ENCODE results near the gene SERPINE1. TPM values are rescaled to one million over a fixed set of nuclear protein-coding genes. Genes with fewer than 3 reads are reported as not detected.
A peak's percentile ranks its signal among the peaks of the same experiment; 100 is the strongest.

Gene SERPINE1
- total and polyA plus RNA-seq, 4 donors, result 12.4 to 436 (median 37.0) TPM

DNA sequence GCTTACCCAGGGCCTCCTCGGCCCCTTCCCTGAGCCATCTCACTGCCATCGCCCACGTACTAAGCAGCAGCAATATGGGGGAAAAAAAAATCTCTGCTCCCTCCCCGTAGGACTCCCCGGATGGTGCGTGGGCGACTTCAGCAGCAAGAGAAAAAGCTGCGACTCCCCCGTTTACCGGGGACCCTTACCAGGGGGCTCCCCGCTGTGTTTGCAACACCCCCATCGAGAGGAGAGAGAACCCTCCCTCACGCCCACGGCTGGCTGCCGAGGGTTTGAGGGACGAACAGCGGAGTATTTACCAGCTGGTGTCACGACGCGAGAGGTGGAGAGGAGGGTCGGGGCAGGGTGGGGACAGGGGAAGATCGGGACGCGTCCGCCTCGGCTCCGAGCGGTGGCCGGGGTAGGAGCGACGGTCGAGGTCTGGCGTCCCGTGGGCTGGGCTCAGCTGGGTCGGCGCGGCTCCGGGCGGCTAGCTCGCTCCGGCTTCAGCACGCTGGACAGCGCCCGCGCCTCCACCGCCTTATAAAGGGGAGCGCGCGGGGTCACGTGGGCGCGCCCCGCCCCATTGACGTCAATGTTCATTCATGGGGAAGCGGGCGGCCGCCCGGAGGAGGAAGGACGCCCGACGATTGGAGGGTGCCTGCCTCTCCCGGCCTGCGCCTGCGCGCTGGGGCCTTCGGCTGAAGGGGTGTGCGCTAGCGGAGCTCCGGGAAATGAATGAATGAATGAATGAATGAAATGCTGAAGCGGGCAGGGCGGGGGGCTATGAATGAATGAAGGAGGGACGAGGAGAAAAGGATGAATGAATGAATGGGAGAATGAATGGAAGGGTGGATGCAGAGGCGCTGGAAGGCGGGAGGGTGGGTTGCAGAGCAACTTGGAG lies 38.4 kb downstream of the SERPINE1 start, which contains the start of gene VGF:
Gene VGF, minus strand, starts transcription at position 495 of the 883 bp plus-strand sequence. CDS start 726 bp downstream, outside the sequence.
- Histone ChIP-seq H3K36me3 (ENCODE audit: control insufficient read depth in 4 of 4, insufficient read depth in 4 of 4, low read length in 4 of 4) (peaks cover 0 to 4% (median 0%) of the 10 kb centered on the region in 4 donors), H3K27me3 (ENCODE audit: control insufficient read depth in 3 of 3, insufficient read depth in 3 of 3, low read length in 2 of 3) (peaks cover 3 to 56% (median 51%) of the 10 kb centered on the region in 3 donors), H3K4me1 (ENCODE audit: control insufficient read depth in 5 of 5, insufficient read depth in 5 of 5, low read length in 5 of 5) (peaks cover 0 to 37% (median 11%) of the 10 kb centered on the region in 5 donors), H3K9me3 (ENCODE audit: control insufficient read depth in 4 of 4, insufficient read depth in 3 of 4, low read length in 3 of 4) (peaks cover 0 to 7% (median 0%) of the 10 kb centered on the region in 4 donors), H3K27ac (ENCODE audit: low read depth in 1 of 2, low read length in 1 of 2) (no peak within 1 kb of the TSS), H3K9ac (ENCODE audit: insufficient read depth in 1 of 2, low read length in 2 of 2) (no peak within 1 kb of the TSS), H3K4me3 (no peak within 1 kb of the TSS)
- DNase-seq (peak; percentile 89 to 91 (median 90)), ATAC-seq (ENCODE audit: insufficient read depth, low FRiP score) (peak; percentile 90)
- TF ChIP-seq CTCF (IDR thresholded peaks at IDR 0.05; ENCODE audit: control extremely low read depth, extremely low read depth), result no peak
- WGBS, 2 donors, result 3% methylated on average over 71 to 74 of the region's 74 CpGs

- peaks cover 8 to 64% (median 59%) of the 10 kb centered on the region in 3 donors for H3K27me3 ChIP-seq (ENCODE audit: control insufficient read depth in 3 of 3, insufficient read depth in 3 of 3, low read length in 2 of 3)
- TF ChIP-seq CTCF (IDR thresholded peaks at IDR 0.05; ENCODE audit: control extremely low read depth, extremely low read depth), result no peak
- H3K9ac ChIP-seq (ENCODE audit: insufficient read depth in 1 of 2, low read length in 2 of 2), result no peak overlapping the region
- H3K36me3 ChIP-seq (ENCODE audit: control insufficient read depth in 4 of 4, insufficient read depth in 4 of 4, low read length in 4 of 4), result peaks cover 0 to 4% (median 0%) of the 10 kb centered on the region in 4 donors
- WGBS, 2 donors, result 1 to 2% methylated on average over 36 to 38 of the region's 38 CpGs
- peaks cover 0 to 37% (median 11%) of the 10 kb centered on the region in 5 donors for H3K4me1 ChIP-seq (ENCODE audit: control insufficient read depth in 5 of 5, insufficient read depth in 5 of 5, low read length in 5 of 5)
- H3K4me3 ChIP-seq, result no peak overlapping the region
- H3K27ac ChIP-seq (ENCODE audit: low read depth in 1 of 2, low read length in 1 of 2), result no peak overlapping the region
- ATAC-seq (ENCODE audit: insufficient read depth, low FRiP score) (no peak), DNase-seq (no peak)
- H3K9me3 ChIP-seq (ENCODE audit: control insufficient read depth in 4 of 4, insufficient read depth in 3 of 4, low read length in 3 of 4), result peaks cover 0 to 9% (median 0%) of the 10 kb centered on the region in 4 donors
Observed at GRCh38 chr7:101165958-101166647, 39.2 kb downstream of the SERPINE1 start.

DNA sequence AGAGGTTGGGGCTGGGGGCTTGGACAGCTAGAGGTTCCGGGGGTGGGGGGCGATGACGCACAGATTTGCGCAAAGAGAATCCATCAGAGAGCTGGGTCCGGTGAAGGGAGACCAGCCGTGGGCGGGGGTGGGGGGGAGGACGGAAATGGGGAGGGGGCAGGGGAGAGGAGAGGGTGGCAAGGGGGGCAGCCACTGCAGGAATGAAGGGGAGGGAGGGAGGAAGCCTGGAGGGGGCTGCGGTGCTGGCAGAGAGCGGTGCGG lies 39.7 kb downstream of the SERPINE1 start:
- TF ChIP-seq CTCF (IDR thresholded peaks at IDR 0.05; ENCODE audit: control extremely low read depth, extremely low read depth), result no peak
- no peak overlapping the region for H3K9ac ChIP-seq (ENCODE audit: insufficient read depth in 1 of 2, low read length in 2 of 2)
- H3K36me3 ChIP-seq (ENCODE audit: control insufficient read depth in 4 of 4, insufficient read depth in 4 of 4, low read length in 4 of 4), result peaks cover 0 to 1% (median 0%) of the 10 kb centered on the region in 4 donors
- no peak overlapping the region for H3K27ac ChIP-seq (ENCODE audit: low read depth in 1 of 2, low read length in 1 of 2)
- WGBS, 2 donors, result 1 to 4% methylated on average over 11 of the region's 11 CpGs
- no peak overlapping the region for H3K4me3 ChIP-seq
- peaks cover 12 to 68% (median 61%) of the 10 kb centered on the region in 3 donors for H3K27me3 ChIP-seq (ENCODE audit: control insufficient read depth in 3 of 3, insufficient read depth in 3 of 3, low read length in 2 of 3)
- DNase-seq, result no peak
- H3K4me1 ChIP-seq (ENCODE audit: control insufficient read depth in 5 of 5, insufficient read depth in 5 of 5, low read length in 5 of 5), result peaks cover 0 to 37% (median 9%) of the 10 kb centered on the region in 5 donors
- no peak for ATAC-seq (ENCODE audit: insufficient read depth, low FRiP score)
- peaks cover 0 to 8% (median 0%) of the 10 kb centered on the region in 4 donors for H3K9me3 ChIP-seq (ENCODE audit: control insufficient read depth in 4 of 4, insufficient read depth in 3 of 4, low read length in 3 of 4)

Data from lung (tissue), 12 donors.